Memory B cell (primary cell): ENCODE measurements around the gene CRIM1.

ENCODE experiments used
- ATAC-seq: fragments of 150-1000 bp; cut with Tn5 transposase; 2 replicates; pipeline ENCODE4 v1.10.0; 2021; ENCODE audit warnings: low read depth, mild to moderate bottlenecking, moderate library complexity
- DNase-seq, 2 donors: peaks; one replicate each; pipeline ENCODE4 v3.0.0; 2022; ENCODE audit warnings: low spot score in 2 of 2
- H3K27ac Mint-ChIP-seq: one replicate; pipeline ENCODE4 v1.8.0; 2022; ENCODE audit warnings: mild to moderate bottlenecking, moderate library complexity, mixed read lengths
- H3K27me3 Mint-ChIP-seq: one replicate; pipeline ENCODE4 v1.8.0; 2022; ENCODE audit warnings: mixed read lengths
- H3K36me3 Mint-ChIP-seq: one replicate; pipeline ENCODE4 v1.8.0; 2022; ENCODE audit warnings: mild to moderate bottlenecking, mixed read lengths
- H3K4me1 Mint-ChIP-seq: one replicate; pipeline ENCODE4 v1.8.0; 2022; ENCODE audit warnings: mixed read lengths
- H3K4me3 Mint-ChIP-seq: one replicate; pipeline ENCODE4 v1.8.0; 2022; ENCODE audit warnings: mild to moderate bottlenecking, moderate library complexity, mixed read lengths
- H3K9me3 Mint-ChIP-seq: one replicate; pipeline ENCODE4 v1.8.0; 2022; ENCODE audit warnings: mixed read lengths

The CRIM1 gene

GRCh38 chr2:36463365-36463764 lies 107.8 kb downstream of the CRIM1 start:
- Mint-ChIP-seq H3K36me3 (peaks cover 3% of the 10 kb centered on the region), H3K27me3 (peaks cover 3% of the 10 kb centered on the region), H3K9me3 (no peaks in the 10 kb centered on the region), H3K4me3 (no peak overlapping the region), H3K27ac (no peak overlapping the region), H3K4me1 (no peaks in the 10 kb centered on the region)
- ATAC-seq: no peak
- DNase-seq: no peak

- Mint-ChIP-seq H3K4me1 (no peaks in the 10 kb centered on the region), H3K27me3 (peaks cover 3% of the 10 kb centered on the region), H3K4me3 (no peak overlapping the region), H3K9me3 (no peaks in the 10 kb centered on the region), H3K27ac (no peak overlapping the region), H3K36me3 (peaks cover 3% of the 10 kb centered on the region)
- ATAC-seq (no peak), DNase-seq (no peak)
Observed at GRCh38 chr2:36464006-36464721, 108.6 kb downstream of the CRIM1 start.

GRCh38 chr2:36466135-36466534 lies 110.6 kb downstream of the CRIM1 start:
- ATAC-seq: no peak
- Mint-ChIP-seq H3K27ac (no peak overlapping the region), H3K27me3 (peaks cover 5% of the 10 kb centered on the region), H3K36me3 (peaks cover 5% of the 10 kb centered on the region), H3K4me3 (no peak overlapping the region), H3K4me1 (no peaks in the 10 kb centered on the region), H3K9me3 (peaks cover 2% of the 10 kb centered on the region)
- DNase-seq: no peak

- Mint-ChIP-seq H3K4me1 (no peaks in the 10 kb centered on the region), H3K36me3 (peaks cover 5% of the 10 kb centered on the region), H3K27ac (no peak overlapping the region), H3K9me3 (peaks cover 3% of the 10 kb centered on the region), H3K27me3 (peaks cover 4% of the 10 kb centered on the region), H3K4me3 (no peak overlapping the region)
- DNase-seq (no peak), ATAC-seq (no peak)
Observed at GRCh38 chr2:36468463-36469105, 113.0 kb downstream of the CRIM1 start.

- no peak overlapping the region for H3K4me3 Mint-ChIP-seq
- peaks cover 5% of the 10 kb centered on the region for H3K36me3 Mint-ChIP-seq
- DNase-seq: no peak
- no peak for ATAC-seq
- H3K27ac Mint-ChIP-seq: no peak overlapping the region
- no peaks in the 10 kb centered on the region for H3K4me1 Mint-ChIP-seq
- peaks cover 5% of the 10 kb centered on the region for H3K9me3 Mint-ChIP-seq
- peaks cover 4% of the 10 kb centered on the region for H3K27me3 Mint-ChIP-seq
Observed at GRCh38 chr2:36469106-36469477, 113.5 kb downstream of the CRIM1 start.

- Mint-ChIP-seq H3K27ac (no peak overlapping the region), H3K27me3 (peaks cover 4% of the 10 kb centered on the region), H3K9me3 (peaks cover 5% of the 10 kb centered on the region), H3K4me1 (no peaks in the 10 kb centered on the region), H3K4me3 (no peak overlapping the region), H3K36me3 (peaks cover 4% of the 10 kb centered on the region)
- ATAC-seq (no peak), DNase-seq (no peak)
Observed at GRCh38 chr2:36469710-36470109, 114.1 kb downstream of the CRIM1 start.

- no peak for DNase-seq
- Mint-ChIP-seq H3K36me3 (peaks cover 5% of the 10 kb centered on the region), H3K27me3 (peaks cover 2% of the 10 kb centered on the region), H3K4me1 (no peaks in the 10 kb centered on the region), H3K9me3 (peaks cover 20% of the 10 kb centered on the region), H3K27ac (no peak overlapping the region), H3K4me3 (no peak overlapping the region)
- no peak for ATAC-seq
Observed at GRCh38 chr2:36473230-36473629, 117.7 kb downstream of the CRIM1 start.

GRCh38 chr2:36476411-36476810 lies 120.8 kb downstream of the CRIM1 start:
- H3K27me3 Mint-ChIP-seq: no peaks in the 10 kb centered on the region
- H3K4me3 Mint-ChIP-seq: no peak overlapping the region
- peaks cover 3% of the 10 kb centered on the region for H3K36me3 Mint-ChIP-seq
- no peak overlapping the region for H3K27ac Mint-ChIP-seq
- ATAC-seq (no peak), DNase-seq (no peak)
- H3K4me1 Mint-ChIP-seq: no peaks in the 10 kb centered on the region
- H3K9me3 Mint-ChIP-seq: peaks cover 18% of the 10 kb centered on the region

- ATAC-seq: no peak
- DNase-seq: no peak
- Mint-ChIP-seq H3K4me3 (no peak overlapping the region), H3K27me3 (no peaks in the 10 kb centered on the region), H3K9me3 (peaks cover 18% of the 10 kb centered on the region), H3K4me1 (no peaks in the 10 kb centered on the region), H3K27ac (no peak overlapping the region), H3K36me3 (peaks cover 3% of the 10 kb centered on the region)
Observed at GRCh38 chr2:36477315-36477714, 121.7 kb downstream of the CRIM1 start.

GRCh38 chr2:36477746-36478145 lies 122.2 kb downstream of the CRIM1 start:
- no peak overlapping the region for H3K4me3 Mint-ChIP-seq
- ATAC-seq: no peak
- H3K9me3 Mint-ChIP-seq: peaks cover 17% of the 10 kb centered on the region
- H3K27me3 Mint-ChIP-seq: no peaks in the 10 kb centered on the region
- H3K27ac Mint-ChIP-seq: no peak overlapping the region
- no peaks in the 10 kb centered on the region for H3K4me1 Mint-ChIP-seq
- DNase-seq: no peak
- peaks cover 3% of the 10 kb centered on the region for H3K36me3 Mint-ChIP-seq

GRCh38 chr2:36478332-36478738 lies 122.8 kb downstream of the CRIM1 start:
- no peaks in the 10 kb centered on the region for H3K4me1 Mint-ChIP-seq
- no peak overlapping the region for H3K4me3 Mint-ChIP-seq
- H3K27me3 Mint-ChIP-seq: no peaks in the 10 kb centered on the region
- no peak overlapping the region for H3K27ac Mint-ChIP-seq
- no peak for ATAC-seq
- H3K9me3 Mint-ChIP-seq: peaks cover 17% of the 10 kb centered on the region
- peaks cover 3% of the 10 kb centered on the region for H3K36me3 Mint-ChIP-seq
- no peak for DNase-seq

GRCh38 chr2:36478999-36479398 lies 123.4 kb downstream of the CRIM1 start:
- DNase-seq (no peak), ATAC-seq (no peak)
- no peak overlapping the region for H3K27ac Mint-ChIP-seq
- no peaks in the 10 kb centered on the region for H3K27me3 Mint-ChIP-seq
- H3K4me3 Mint-ChIP-seq: no peak overlapping the region
- H3K9me3 Mint-ChIP-seq: peaks cover 15% of the 10 kb centered on the region
- no peaks in the 10 kb centered on the region for H3K4me1 Mint-ChIP-seq
- peaks cover 3% of the 10 kb centered on the region for H3K36me3 Mint-ChIP-seq

GRCh38 chr2:36479406-36479805 lies 123.8 kb downstream of the CRIM1 start:
- Mint-ChIP-seq H3K36me3 (peaks cover 3% of the 10 kb centered on the region), H3K27ac (no peak overlapping the region), H3K9me3 (peaks cover 15% of the 10 kb centered on the region), H3K27me3 (no peaks in the 10 kb centered on the region), H3K4me1 (no peaks in the 10 kb centered on the region), H3K4me3 (no peak overlapping the region)
- ATAC-seq (no peak), DNase-seq (no peak)

GRCh38 chr2:36480028-36480427 lies 124.5 kb downstream of the CRIM1 start:
- DNase-seq (no peak), ATAC-seq (no peak)
- peaks cover 15% of the 10 kb centered on the region for H3K9me3 Mint-ChIP-seq
- H3K27me3 Mint-ChIP-seq: no peaks in the 10 kb centered on the region
- H3K27ac Mint-ChIP-seq: no peak overlapping the region
- no peak overlapping the region for H3K4me3 Mint-ChIP-seq
- H3K4me1 Mint-ChIP-seq: no peaks in the 10 kb centered on the region
- H3K36me3 Mint-ChIP-seq: peaks cover 3% of the 10 kb centered on the region

- no peak for DNase-seq
- H3K36me3 Mint-ChIP-seq: peaks cover 3% of the 10 kb centered on the region
- no peak overlapping the region for H3K27ac Mint-ChIP-seq
- H3K9me3 Mint-ChIP-seq: peaks cover 11% of the 10 kb centered on the region
- no peak overlapping the region for H3K4me3 Mint-ChIP-seq
- no peaks in the 10 kb centered on the region for H3K27me3 Mint-ChIP-seq
- ATAC-seq: no peak
- H3K4me1 Mint-ChIP-seq: no peaks in the 10 kb centered on the region
Observed at GRCh38 chr2:36480636-36481035, 125.1 kb downstream of the CRIM1 start.
